GM19043 (cell line): ENCODE results near the gene SIPA1L3.

ENCODE experiments used
- ATAC-seq: cut with Tn5 transposase; IDR thresholded peaks from one replicate; pipeline ENCODE4 v1.9.1; 2021; ENCODE audit warnings: low read depth; ENCODE audit not compliant: unreplicated experiment

Gene SIPA1L3

GRCh38 chr19:38036707-38037611 is 130.0 kb downstream of the SIPA1L3 start:
- no peak for ATAC-seq

- no peak for ATAC-seq
Measured at GRCh38 chr19:38039966-38040365, 133.0 kb downstream of the SIPA1L3 start.

GRCh38 chr19:38042132-38042531 is 135.1 kb downstream of the SIPA1L3 start:
- no peak for ATAC-seq

GRCh38 chr19:38043649-38044144 is 136.7 kb downstream of the SIPA1L3 start:
- ATAC-seq: no peak

GRCh38 chr19:38044267-38045111 is 137.5 kb downstream of the SIPA1L3 start:
- no peak for ATAC-seq

GRCh38 chr19:38045554-38046253 is 138.7 kb downstream of the SIPA1L3 start:
- no peak for ATAC-seq

- ATAC-seq: no peak
Measured at GRCh38 chr19:38046254-38047048, 139.4 kb downstream of the SIPA1L3 start.

- no peak for ATAC-seq
Measured at GRCh38 chr19:38047049-38047438, 140.0 kb downstream of the SIPA1L3 start.

- no peak for ATAC-seq
Measured at GRCh38 chr19:38047641-38048040, 140.6 kb downstream of the SIPA1L3 start.

GRCh38 chr19:38049105-38049649 is 142.2 kb downstream of the SIPA1L3 start:
- peak; percentile 42 for ATAC-seq

GRCh38 chr19:38055010-38055409 is 148.0 kb downstream of the SIPA1L3 start:
- ATAC-seq: no peak

- no peak for ATAC-seq
Measured at GRCh38 chr19:38055655-38056521, 148.9 kb downstream of the SIPA1L3 start.

GRCh38 chr19:38056646-38057045 is 149.6 kb downstream of the SIPA1L3 start:
- no peak for ATAC-seq

- ATAC-seq: no peak
Measured at GRCh38 chr19:38057959-38058690, 151.1 kb downstream of the SIPA1L3 start.

- ATAC-seq: no peak
Measured at GRCh38 chr19:38059897-38060296, 152.9 kb downstream of the SIPA1L3 start.

GRCh38 chr19:38060331-38060730 is 153.3 kb downstream of the SIPA1L3 start:
- no peak for ATAC-seq

- ATAC-seq: no peak
Measured at GRCh38 chr19:38061294-38061693, 154.3 kb downstream of the SIPA1L3 start.
